ENCODE results near the gene ENTPD7.

Gene ENTPD7

DNA sequence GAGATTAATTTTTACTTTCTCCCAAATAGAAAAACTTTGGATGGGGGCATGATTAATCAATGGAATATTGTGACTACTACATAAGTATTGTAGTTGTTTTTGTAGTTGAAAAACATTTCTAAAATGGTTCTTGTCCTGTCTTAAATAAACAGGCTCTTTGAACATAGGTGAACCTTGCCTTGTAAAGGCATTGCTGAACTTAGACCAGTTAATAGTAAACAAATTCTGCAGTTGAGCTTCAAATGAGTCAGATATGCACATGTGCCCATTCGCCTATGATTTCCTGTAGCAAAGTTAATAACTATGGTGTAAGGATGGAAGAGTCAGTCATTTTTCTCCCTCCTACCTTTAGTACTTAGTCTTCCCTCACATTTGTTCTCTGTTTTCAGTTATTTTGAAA, 95.4 kb downstream of the ENTPD7 start:
- no peak for DNase-seq

Measured in NCI-H187 treated with DMSO at 0.1 percent for 48 hours (cell line).